CD14-positive monocyte (primary cell): Measurements from ENCODE around the gene PCDH8. TPM values are rescaled to one million over a fixed set of nuclear protein-coding genes. Genes with fewer than 3 reads are reported as not detected.

Experiments used
- DNase-seq, 3 donors: peaks; one replicate each; pipeline ENCODE4 v3.0.0-alpha.2; 2011 to 2022
- H2AFZ ChIP-seq: 2 replicates; pipeline ENCODE4 v1.6.0; 2012; ENCODE audit warnings: mild to moderate bottlenecking, low read depth, low read length, inconsistent platforms; ENCODE audit not compliant: insufficient read depth, poor library complexity, severe bottlenecking
- H3K27ac ChIP-seq, 2 donors: 1 replicate in 1 of 2; 2 replicates in 1 of 2; pipeline ENCODE4 v1.5.1; 2012 to 2013; ENCODE audit warnings: low read length in 2 of 2, control low read depth in 1 of 2, inconsistent platforms in 1 of 2, low read depth in 1 of 2, mild to moderate bottlenecking in 1 of 2
- H3K27me3 ChIP-seq, 2 donors: one replicate each; pipeline versions ENCODE4 v1.6.0 to v1.6.1; 2011 to 2013; ENCODE audit warnings: low read length in 2 of 2; ENCODE audit not compliant: control insufficient read depth in 2 of 2, insufficient read depth in 2 of 2
- H3K36me3 ChIP-seq, 2 donors: replicated peaks in 1 of 2; 1 replicate in 1 of 2; 2 replicates in 1 of 2; pipeline versions ENCODE4 v1.5.1 to v1.6.1; 2012 to 2013; ENCODE audit warnings: low read length in 2 of 2, control low read depth in 1 of 2, inconsistent platforms in 1 of 2, mild to moderate bottlenecking in 1 of 2; ENCODE audit not compliant: insufficient read depth in 2 of 2, control insufficient read depth in 1 of 2
- H3K4me1 ChIP-seq, 2 donors: 1 replicate in 1 of 2; 2 replicates in 1 of 2; pipeline versions ENCODE4 v1.5.1 to v1.6.1; 2012 to 2013; ENCODE audit warnings: low read length in 2 of 2, control low read depth in 1 of 2, inconsistent platforms in 1 of 2, mild to moderate bottlenecking in 1 of 2, moderate library complexity in 1 of 2; ENCODE audit not compliant: insufficient read depth in 2 of 2, control insufficient read depth in 1 of 2
- H3K4me2 ChIP-seq: replicated peaks from 2 replicates; pipeline ENCODE3; 2012; ENCODE audit warnings: low read length, moderate library complexity, mild to moderate bottlenecking; ENCODE audit not compliant: poor library complexity, severe bottlenecking; ENCODE audit errors: extremely low read depth
- H3K4me3 ChIP-seq, 3 experiments: fragments of 200-600 bp in 1 of 3; sonication (generic) in 1 of 3; replicated peaks in 1 of 3; 1 replicate in 2 of 3; 2 replicates in 1 of 3; pipeline ENCODE4 v1.5.1; 2011 to 2013; ENCODE audit warnings: low read length in 3 of 3, mild to moderate bottlenecking in 3 of 3, control low read depth in 2 of 3, low read depth in 2 of 3, inconsistent platforms in 1 of 3, moderate library complexity in 1 of 3
- H3K79me2 ChIP-seq: 2 replicates; pipeline ENCODE4 v1.6.0; 2012; ENCODE audit warnings: mild to moderate bottlenecking, control low read depth, inconsistent platforms, low read length, moderate library complexity; ENCODE audit not compliant: insufficient read depth
- H3K9ac ChIP-seq: 2 replicates; pipeline ENCODE4 v1.6.0; 2017; ENCODE audit warnings: low read length, mild to moderate bottlenecking; ENCODE audit not compliant: insufficient read depth, poor library complexity, severe bottlenecking
- H3K9me3 ChIP-seq, 2 donors: replicated peaks in 1 of 2; 1 replicate in 1 of 2; 2 replicates in 1 of 2; pipeline versions ENCODE4 v1.5.1 to v1.6.1; 2012 to 2013; ENCODE audit warnings: low read length in 2 of 2, control low read depth in 1 of 2; ENCODE audit not compliant: control insufficient read depth in 1 of 2, insufficient read depth in 1 of 2
- H4K20me1 ChIP-seq: 2 replicates; pipeline ENCODE4 v1.6.0; 2012; ENCODE audit warnings: mild to moderate bottlenecking, low read length, control low read depth, moderate library complexity; ENCODE audit not compliant: insufficient read depth
- H3K27ac Mint-ChIP-seq, 7 donors: one replicate each; pipeline ENCODE4 v1.8.0; 2020; ENCODE audit warnings: mild to moderate bottlenecking in 7 of 7, mixed read lengths in 7 of 7, moderate library complexity in 6 of 7, inconsistent platforms in 2 of 7
- H3K27me3 Mint-ChIP-seq, 3 donors: one replicate each; pipeline ENCODE4 v1.8.0; 2021 to 2022; ENCODE audit warnings: low read depth in 3 of 3, mild to moderate bottlenecking in 3 of 3, mixed read lengths in 3 of 3, moderate library complexity in 3 of 3, inconsistent platforms in 1 of 3
- H3K36me3 Mint-ChIP-seq, 2 donors: one replicate each; pipeline ENCODE4 v1.8.0; 2020; ENCODE audit warnings: mixed read lengths in 2 of 2, inconsistent platforms in 1 of 2, mild to moderate bottlenecking in 1 of 2
- H3K4me1 Mint-ChIP-seq: one replicate; pipeline ENCODE4 v1.8.0; 2020; ENCODE audit warnings: mild to moderate bottlenecking, mixed read lengths
- H3K4me3 Mint-ChIP-seq, 2 donors: one replicate each; pipeline ENCODE4 v1.8.0; 2020; ENCODE audit warnings: mild to moderate bottlenecking in 2 of 2, mixed read lengths in 2 of 2, moderate library complexity in 1 of 2
- H3K9me3 Mint-ChIP-seq, 7 donors: one replicate each; pipeline ENCODE4 v1.8.0; 2020 to 2022; ENCODE audit warnings: mixed read lengths in 7 of 7, mild to moderate bottlenecking in 6 of 7, moderate library complexity in 6 of 7, inconsistent platforms in 2 of 7
- WGBS: methylation state at CpG from one replicate; pipeline ENCODE4 v1.1.5; 2013; ENCODE audit warnings: missing lambda C conversion rate; ENCODE audit not compliant: insufficient coverage; 5-methylcytosine and 5-hydroxymethylcytosine counted together
- intact Hi-C, 2 donors: fragments of 100-400 bp; cut with micrococcal nuclease; formaldehyde crosslinking; loops; one replicate each; pipeline versions ENCODE4 v1.15.0 to v1.15.1; 2023
- polyA plus RNA-seq, 3 donors: library from polyadenylated mRNA; depleted of rRNA in 1 of 3; unstranded in 2 of 3; stranded (reverse) in 1 of 3; fragments of 300-500 nt in 2 of 3; fragments of >200 nt in 1 of 3; fragmentation: Illumina TruSeq in 2 of 3; gene quantifications; 1 replicate in 2 of 3; 2 replicates in 1 of 3; pipeline ENCODE4 v1.2.3, GENCODE V29; 2012 to 2021
- TF ChIP-seq, protein P1 (sequence below): fragments of 200-600 bp; IDR thresholded peaks from one replicate; pipeline ENCODE4 v1.8.0; 2022; ENCODE audit warnings: antibody characterized with exemption, mild to moderate bottlenecking

PCDH8 gene
- polyA plus RNA-seq, 3 donors: not detected

DNA sequence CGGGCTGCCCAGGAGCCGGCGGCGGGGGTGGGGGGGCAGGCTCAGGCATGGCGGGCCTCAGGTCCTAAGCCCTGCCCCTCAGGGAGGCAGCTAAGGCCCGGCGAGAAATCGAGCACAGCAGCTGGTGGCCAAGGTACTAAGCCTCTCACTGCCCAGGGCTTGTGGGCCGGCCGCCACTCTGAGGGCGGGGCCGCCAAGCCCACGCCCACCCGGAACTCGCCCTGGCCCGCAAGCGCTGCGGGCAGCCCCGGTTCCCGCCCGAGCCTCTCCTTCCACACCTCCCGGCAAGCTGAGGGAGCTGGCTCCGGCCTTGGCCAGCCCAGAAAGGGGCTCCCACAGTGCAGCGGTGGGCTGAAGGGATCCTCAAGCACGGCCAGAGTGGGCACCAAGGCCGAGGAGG, 33.1 kb downstream of the PCDH8 start:
- intact Hi-C loops: no loop called here
- TF ChIP-seq, protein P1, sequence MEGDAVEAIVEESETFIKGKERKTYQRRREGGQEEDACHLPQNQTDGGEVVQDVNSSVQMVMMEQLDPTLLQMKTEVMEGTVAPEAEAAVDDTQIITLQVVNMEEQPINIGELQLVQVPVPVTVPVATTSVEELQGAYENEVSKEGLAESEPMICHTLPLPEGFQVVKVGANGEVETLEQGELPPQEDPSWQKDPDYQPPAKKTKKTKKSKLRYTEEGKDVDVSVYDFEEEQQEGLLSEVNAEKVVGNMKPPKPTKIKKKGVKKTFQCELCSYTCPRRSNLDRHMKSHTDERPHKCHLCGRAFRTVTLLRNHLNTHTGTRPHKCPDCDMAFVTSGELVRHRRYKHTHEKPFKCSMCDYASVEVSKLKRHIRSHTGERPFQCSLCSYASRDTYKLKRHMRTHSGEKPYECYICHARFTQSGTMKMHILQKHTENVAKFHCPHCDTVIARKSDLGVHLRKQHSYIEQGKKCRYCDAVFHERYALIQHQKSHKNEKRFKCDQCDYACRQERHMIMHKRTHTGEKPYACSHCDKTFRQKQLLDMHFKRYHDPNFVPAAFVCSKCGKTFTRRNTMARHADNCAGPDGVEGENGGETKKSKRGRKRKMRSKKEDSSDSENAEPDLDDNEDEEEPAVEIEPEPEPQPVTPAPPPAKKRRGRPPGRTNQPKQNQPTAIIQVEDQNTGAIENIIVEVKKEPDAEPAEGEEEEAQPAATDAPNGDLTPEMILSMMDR: no peak
- H3K27me3 Mint-ChIP-seq: peaks cover 0 to 7% (median 2%) of the 10 kb centered on the region in 3 donors
- H3K4me3 ChIP-seq: no peak overlapping the region
- no peaks in the 10 kb centered on the region for H3K36me3 ChIP-seq
- no peak overlapping the region for H3K27ac ChIP-seq
- H3K27ac Mint-ChIP-seq: no peak overlapping the region
- H3K9me3 Mint-ChIP-seq: peaks cover 5 to 19% (median 5%) of the 10 kb centered on the region in 7 donors
- no peaks in the 10 kb centered on the region for H3K79me2 ChIP-seq
- H3K36me3 Mint-ChIP-seq: no peaks in the 10 kb centered on the region
- WGBS: 96% methylated on average over 17 of the region's 26 CpGs
- no peaks in the 10 kb centered on the region for H3K4me1 ChIP-seq
- H3K4me3 Mint-ChIP-seq: no peak overlapping the region
- no peaks in the 10 kb centered on the region for H3K4me1 Mint-ChIP-seq
- H3K9ac ChIP-seq: no peak overlapping the region
- H3K27me3 ChIP-seq: no peaks in the 10 kb centered on the region
- H3K4me2 ChIP-seq: no peak overlapping the region
- no peak overlapping the region for H2AFZ ChIP-seq
- H3K9me3 ChIP-seq: peaks cover 3% of the 10 kb centered on the region in 2 donors
- H4K20me1 ChIP-seq: no peaks in the 10 kb centered on the region
- no peak for DNase-seq

DNA sequence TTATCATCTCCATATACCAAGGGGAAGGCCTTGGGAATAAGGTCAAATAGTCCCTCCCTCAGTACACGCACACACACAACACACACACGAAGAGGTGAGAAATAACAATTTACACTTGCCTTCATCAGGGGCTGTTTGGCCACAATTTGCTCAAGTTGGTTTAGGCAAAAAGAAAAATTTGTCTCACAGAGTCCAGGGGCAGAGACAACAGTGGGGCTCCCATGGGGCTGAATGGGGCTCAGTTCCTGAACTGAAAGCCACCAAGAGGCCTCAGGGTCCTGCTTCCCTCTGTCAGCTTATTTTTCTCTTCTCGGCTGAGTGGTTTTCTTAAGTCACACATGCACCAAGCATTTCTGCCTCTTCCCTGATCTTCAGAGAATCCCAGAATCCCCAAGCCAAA, 35.5 kb downstream of the PCDH8 start:
- Histone ChIP-seq H2AFZ (no peak overlapping the region), H3K9ac (no peak overlapping the region), H3K9me3 (peaks cover 3% of the 10 kb centered on the region in 2 donors), H3K4me3 (no peak overlapping the region), H3K79me2 (no peaks in the 10 kb centered on the region), H3K27me3 (no peaks in the 10 kb centered on the region), H3K36me3 (no peaks in the 10 kb centered on the region), H3K27ac (no peak overlapping the region), H4K20me1 (no peaks in the 10 kb centered on the region), H3K4me1 (no peaks in the 10 kb centered on the region), H3K4me2 (no peak overlapping the region)
- Mint-ChIP-seq H3K4me1 (peaks cover 6% of the 10 kb centered on the region), H3K27me3 (peaks cover 0 to 7% (median 2%) of the 10 kb centered on the region in 3 donors), H3K9me3 (peaks cover 3 to 14% (median 5%) of the 10 kb centered on the region in 7 donors), H3K4me3 (no peak overlapping the region), H3K36me3 (no peaks in the 10 kb centered on the region), H3K27ac (no peak overlapping the region)
- TF ChIP-seq, protein P1: no peak
- no peak for DNase-seq
- WGBS: no CpG with 5 or more reads among the region's 3 CpGs
- intact Hi-C loops: no loop called here
